Suppressor macrophage treated with lipopolysaccharide for 1 hour (primary cell): ENCODE data around the gene ZNF574.
"Not testable (repeated sequence)": the region's sequence is repeated elsewhere in the genome, so short reads cannot be mapped to it uniquely, and the experiment has no call there.

Source experiments
- DNase-seq, 3 donors: peaks; one replicate each; pipeline ENCODE4 v3.0.0-alpha.2; 2020 to 2022

Gene ZNF574

DNA sequence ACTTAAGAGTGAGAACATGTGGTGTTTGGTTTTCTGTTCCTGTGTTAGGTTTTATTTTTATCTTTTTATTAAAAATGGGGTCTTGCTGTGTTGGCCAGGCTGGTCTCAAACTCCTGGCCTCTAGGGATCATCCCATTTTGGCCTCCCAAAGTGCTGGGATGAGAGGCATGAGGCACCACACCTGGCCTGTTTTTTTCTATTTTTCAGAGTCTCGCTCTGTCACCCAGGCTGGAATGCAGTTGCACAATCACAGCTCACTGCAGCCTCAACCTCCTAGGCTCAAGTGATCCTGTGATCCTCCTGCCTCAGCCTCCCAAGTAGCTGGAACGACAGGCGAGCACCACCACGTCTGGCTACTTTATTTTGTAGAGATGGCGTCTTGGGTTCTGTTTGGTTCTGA, 7.6 kb downstream of the ZNF574 start:
- no peak for DNase-seq

- DNase-seq = no peak
Measured at GRCh38 chr19:42086188-42086736, 10.3 kb downstream of the ZNF574 start.

- no peak for DNase-seq
Measured at GRCh38 chr19:42086770-42087550, 11.0 kb downstream of the ZNF574 start.

GRCh38 chr19:42088471-42089190, 12.7 kb downstream of the ZNF574 start:
- DNase-seq = peak; percentile 46 to 52 (median 50)

DNA sequence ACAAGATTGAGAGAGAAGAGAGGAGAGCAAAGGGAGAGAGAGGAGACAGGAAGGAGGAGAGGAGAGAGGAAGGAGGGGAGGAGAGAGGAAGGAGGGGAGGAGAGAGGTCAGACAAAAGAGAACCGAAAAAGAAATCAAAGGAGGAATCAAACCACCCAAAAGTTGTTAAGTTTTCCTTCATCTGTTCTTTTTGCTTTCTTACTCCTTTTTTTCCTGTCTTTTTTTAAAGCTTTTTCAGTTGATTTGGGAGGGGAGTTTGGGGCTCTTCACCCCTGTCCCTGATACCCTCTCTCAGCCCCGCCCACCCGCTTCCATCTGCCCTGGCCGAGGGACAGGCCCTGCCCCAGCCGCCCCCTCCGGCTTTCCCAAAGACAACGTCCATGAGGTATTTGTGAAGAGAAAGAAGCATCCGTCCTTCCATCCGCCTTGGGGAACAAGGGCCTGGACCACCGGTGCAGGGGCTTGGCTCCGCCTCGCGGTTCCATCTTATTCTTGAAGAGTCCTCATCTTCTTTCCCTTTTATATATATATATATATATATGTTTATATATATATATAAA, 13.3 kb downstream of the ZNF574 start:
- DNase-seq = no peak

DNA sequence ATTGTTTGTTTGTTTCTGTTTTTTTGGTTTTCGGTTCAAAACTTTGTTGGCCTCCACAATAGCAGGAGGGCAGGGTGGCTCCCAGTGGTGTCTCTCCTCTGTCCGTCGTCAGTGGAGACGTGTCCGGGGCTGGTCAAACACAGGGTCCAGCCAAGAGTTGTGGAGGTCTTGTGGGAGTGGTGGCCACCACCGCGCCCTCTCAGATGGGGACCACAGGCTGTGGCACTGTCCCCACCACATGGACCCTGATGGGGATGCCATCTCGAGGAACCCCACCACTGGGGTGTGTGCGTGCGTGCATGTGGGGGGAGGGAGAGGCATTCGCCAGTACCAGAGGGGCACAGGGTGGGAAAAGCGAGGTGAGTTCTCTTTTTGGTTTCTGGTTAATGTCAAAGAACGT, 13.8 kb downstream of the ZNF574 start:
- DNase-seq = no peak

GRCh38 chr19:42090672-42091071, 14.7 kb downstream of the ZNF574 start:
- DNase-seq = no peak

DNA sequence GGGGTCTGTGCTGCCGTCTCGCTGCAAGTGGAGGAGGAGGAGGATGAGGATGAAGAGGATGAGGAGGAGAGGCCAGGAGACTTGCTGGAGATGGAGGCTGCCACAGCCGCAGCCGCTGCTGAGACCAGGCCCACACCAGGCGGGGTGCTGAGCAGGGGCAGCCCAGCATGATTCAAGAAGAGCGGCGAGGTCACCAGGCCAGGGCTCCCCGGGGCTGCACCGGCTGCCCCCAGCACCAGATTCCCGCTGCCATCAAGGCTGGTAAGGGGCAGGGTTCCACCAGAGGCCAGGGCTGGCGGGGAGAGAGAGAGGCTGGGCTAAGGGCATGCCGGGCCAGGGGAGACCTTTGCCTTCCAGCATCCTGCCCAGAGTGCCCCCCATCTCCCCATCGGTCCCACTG, 15.3 kb downstream of the ZNF574 start:
- no peak for DNase-seq

DNA sequence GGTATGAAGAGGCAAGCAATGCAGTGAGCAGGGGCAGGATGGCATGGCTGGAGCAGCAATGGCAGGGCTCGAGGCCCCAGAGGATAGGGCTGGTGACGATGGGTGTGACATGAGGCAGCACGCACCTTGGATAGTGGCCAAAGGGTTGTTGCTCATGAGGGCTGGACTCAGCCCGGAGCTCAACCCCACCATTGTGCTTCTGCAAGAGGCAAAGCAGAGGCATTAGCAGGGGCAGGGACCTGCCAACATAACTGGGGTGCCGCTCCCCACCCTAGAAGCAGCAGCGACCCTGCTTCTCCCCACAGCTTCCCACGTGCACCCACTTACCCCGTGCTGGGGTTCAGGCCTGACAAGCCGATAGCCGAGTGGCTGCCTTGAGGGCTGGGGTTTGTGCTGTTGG, 15.8 kb downstream of the ZNF574 start:
- DNase-seq = no peak

DNA sequence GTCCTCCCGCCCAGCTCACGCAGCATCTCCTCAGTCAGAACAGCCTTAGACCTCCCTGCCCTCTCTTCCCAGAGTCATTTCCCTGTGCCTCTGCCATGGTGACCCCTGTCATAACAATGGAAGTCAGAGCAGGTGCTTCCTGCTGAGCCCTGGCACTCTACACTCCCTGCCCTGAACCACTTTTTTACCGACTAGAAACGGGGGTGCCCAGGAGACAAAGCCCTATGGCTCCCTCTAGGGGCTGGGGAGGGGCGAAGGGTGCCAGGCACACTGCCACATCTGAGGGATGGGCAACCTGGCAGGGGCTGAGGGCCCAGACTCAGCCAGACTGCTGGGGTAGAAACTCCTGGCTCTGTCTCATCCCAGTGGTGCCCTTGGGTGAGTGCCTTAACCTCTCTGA, 16.4 kb downstream of the ZNF574 start:
- peak; percentile 48 to 72 (median 52) for DNase-seq

DNA sequence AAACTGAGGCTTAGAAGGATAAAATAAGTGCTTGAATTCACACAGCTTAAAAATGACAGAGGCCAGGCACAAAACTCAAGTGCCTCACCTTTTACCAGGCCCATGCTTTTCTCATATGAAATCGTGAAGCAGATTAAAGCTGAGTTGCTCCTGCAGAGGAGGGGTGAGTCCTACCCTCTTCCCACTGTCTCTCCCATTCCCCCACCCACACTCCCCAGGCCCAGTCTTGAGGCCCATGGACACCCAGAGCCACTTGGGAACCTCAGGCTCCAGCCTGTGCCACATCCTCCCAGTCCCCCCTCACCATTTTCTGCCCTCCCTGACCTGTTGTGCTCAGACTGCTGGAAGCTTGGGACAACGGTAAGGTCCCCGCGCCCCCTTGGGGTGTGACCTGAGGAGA, 17.5 kb downstream of the ZNF574 start:
- no peak for DNase-seq

DNA sequence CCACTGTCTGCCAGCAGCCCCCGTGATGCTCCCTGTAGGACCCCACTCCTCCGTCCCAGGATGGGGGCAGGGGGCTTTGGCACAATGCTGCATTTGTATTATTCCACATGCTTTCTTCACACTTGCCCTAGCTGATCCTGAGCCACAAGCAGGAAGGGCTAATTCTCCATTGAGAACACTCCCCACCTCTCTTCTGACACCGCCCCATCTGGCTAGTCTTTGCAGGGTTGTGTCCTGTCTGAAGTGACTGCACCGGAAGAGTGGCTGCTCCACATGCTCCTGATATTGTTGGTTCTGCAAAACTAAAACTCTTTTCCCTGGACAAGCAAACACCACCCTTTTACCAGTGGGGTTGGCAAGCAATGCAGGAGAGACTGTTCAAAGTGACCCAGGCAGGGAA, 18.0 kb downstream of the ZNF574 start:
- DNase-seq = no peak

- no peak for DNase-seq
Measured at GRCh38 chr19:42095142-42095813, 19.3 kb downstream of the ZNF574 start.

- DNase-seq = no peak
Measured at GRCh38 chr19:42095814-42096230, 19.9 kb downstream of the ZNF574 start.

- no peak for DNase-seq
Measured at GRCh38 chr19:42096255-42096837, 20.4 kb downstream of the ZNF574 start.

DNA sequence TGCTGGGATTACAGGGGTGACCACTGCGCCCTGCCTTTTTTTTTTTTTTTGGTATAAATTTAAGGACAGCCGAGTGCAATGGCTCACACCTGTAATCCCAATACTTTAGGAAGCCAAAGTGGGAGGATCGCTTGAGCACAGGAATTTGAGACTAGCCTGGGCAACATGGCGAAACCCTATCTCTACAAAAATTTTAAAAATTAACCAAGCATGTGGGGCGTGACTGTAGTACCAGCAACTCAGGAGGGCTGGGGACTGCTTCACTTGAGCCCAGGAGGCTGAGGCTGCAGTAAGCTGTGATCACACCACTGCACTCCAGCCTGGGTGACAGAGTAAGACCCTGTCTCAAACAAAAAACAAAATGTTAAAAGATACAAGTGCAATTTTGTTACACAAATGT, 21.5 kb downstream of the ZNF574 start:
- DNase-seq = no peak

- DNase-seq = no peak
Measured at GRCh38 chr19:42098781-42099180, 22.8 kb downstream of the ZNF574 start.

DNA sequence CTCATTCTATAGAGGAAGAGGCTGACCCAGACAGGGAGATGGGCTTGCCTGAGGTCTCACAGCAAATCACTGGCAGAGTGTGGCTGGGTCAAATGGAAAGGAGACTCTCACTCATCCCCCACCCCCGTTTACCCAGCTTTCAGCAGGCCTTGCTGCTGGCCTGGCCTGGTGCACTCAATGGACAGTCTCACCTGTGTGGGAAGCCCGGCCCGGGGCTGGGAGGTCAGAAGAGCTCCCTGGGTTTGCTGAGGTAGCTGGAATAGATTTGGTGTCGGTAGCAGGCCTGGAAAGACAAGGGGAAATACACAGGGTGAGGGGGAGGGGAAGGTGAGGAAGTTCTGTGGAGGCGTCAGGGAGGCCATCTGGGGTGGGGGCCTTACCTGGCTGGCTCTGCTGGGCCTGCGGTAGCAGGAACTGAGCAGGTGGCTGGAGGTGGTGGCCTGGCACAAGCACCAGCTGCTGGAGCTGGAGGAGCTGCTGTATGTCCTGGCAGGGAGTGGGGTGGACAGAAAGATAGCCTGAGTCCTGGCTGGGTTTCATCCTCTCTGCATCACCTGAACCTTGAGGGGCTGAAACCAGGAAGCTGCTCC, 23.5 kb downstream of the ZNF574 start:
- DNase-seq = no peak

DNA sequence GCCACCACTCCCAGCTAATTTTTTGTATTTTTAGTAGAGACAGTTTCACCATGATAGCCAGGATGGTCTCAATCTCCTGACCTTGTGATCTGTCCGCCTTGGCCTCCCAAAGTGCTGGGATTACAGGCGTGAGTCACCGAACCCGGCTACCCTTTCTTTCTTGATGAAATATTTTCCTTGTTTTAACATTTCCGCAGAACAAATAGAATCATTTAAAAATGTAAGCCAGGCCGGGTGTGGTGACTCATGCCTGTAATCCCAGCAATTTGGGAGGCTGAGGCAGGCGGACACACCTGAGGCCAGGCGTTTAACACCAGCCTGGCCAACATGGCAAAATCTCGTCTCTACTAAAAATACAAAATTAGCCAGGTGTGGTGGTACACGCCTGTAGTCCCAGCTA, 24.3 kb downstream of the ZNF574 start:
- DNase-seq = not testable (repeated sequence)

- no peak for DNase-seq
Measured at GRCh38 chr19:42102877-42103276, 26.9 kb downstream of the ZNF574 start.

DNA sequence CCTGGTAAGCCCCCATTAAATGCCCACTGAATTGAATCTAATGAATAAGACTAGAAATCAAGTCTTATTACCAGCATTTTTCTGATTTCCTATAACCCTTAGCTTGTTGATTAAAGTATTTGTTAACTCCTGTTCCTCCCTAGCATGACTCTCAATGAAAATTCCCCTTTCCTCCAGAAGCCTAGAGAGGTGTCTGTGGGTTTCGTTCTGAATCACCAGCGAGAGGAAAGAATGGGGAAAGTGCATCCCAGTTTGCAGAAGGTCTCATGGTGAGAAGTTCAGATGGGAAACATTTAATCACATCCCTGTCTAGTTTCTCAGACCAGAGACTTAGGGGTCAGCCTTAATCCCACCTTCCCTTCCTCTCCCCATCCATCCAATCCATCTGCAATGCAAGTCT, 29.4 kb downstream of the ZNF574 start:
- peak; percentile 43 to 57 (median 46) for DNase-seq
